ENCODE results near the gene TMEM190. TPM values are rescaled to one million over a fixed set of nuclear protein-coding genes. Genes with fewer than 3 reads are reported as not detected.

TMEM190 gene
- total RNA-seq, 4 donors from 2014 or later, result not detected

GRCh38 chr19:55362174-55362989 lies 14.2 kb upstream of the TMEM190 start:
- no peak for TF ChIP-seq CTCF (IDR thresholded peaks at IDR 0.05)
- TF ChIP-seq POLR2A (IDR thresholded peaks at IDR 0.05), result no peak
- H3K36me3 ChIP-seq, result no peaks in the 10 kb centered on the region
- H3K27ac ChIP-seq, result no peak overlapping the region
- intact Hi-C loops (cut with DNase I), result no loop called here
- no peaks in the 10 kb centered on the region for H3K4me1 ChIP-seq
- H3K9me3 ChIP-seq, result no peaks in the 10 kb centered on the region
- no peak overlapping the region for H3K4me3 ChIP-seq (replicated peaks in 1 of 3)
- no peak for DNase-seq
- no peaks in the 10 kb centered on the region for H3K27me3 ChIP-seq
- WGBS, 2 donors, result 64 to 70% methylated on average over 14 to 30 of the region's 38 CpGs

GRCh38 chr19:55362990-55363716 lies 13.5 kb upstream of the TMEM190 start, which contains the start of gene GARIN5B:
Gene GARIN5B, minus strand, starts transcription at chr19:55363260. Its CDS starts 194 bp downstream, at chr19:55363066.
- intact Hi-C loops (cut with DNase I), result no loop called here
- no peaks in the 10 kb centered on the region for H3K4me1 ChIP-seq
- WGBS, 2 donors, result 58 to 71% methylated on average over 7 to 20 of the region's 27 CpGs

GRCh38 chr19:55365245-55365644 lies 11.4 kb upstream of the TMEM190 start:
- peaks cover 7% of the 10 kb centered on the region for H3K27me3 ChIP-seq
- H3K4me1 ChIP-seq, result peaks cover 0 to 14% of the 10 kb centered on the region in 2 donors
- no peak for TF ChIP-seq CTCF (IDR thresholded peaks at IDR 0.05)
- no peak for DNase-seq
- H3K36me3 ChIP-seq, result no peaks in the 10 kb centered on the region
- no peak overlapping the region for H3K27ac ChIP-seq
- no peaks in the 10 kb centered on the region for H3K9me3 ChIP-seq
- no peak overlapping the region for H3K4me3 ChIP-seq (replicated peaks in 1 of 3)
- 71 to 81% methylated on average over 8 of the region's 8 CpGs for WGBS, 2 donors
- intact Hi-C loops (cut with DNase I), result no loop called here

More at GRCh38 chr19:55362990-55363716, 13.5 kb upstream of the TMEM190 start, which contains the start of gene GARIN5B:
- Histone ChIP-seq H3K27me3 (no peaks in the 10 kb centered on the region), H3K36me3 (no peaks in the 10 kb centered on the region), H3K27ac (no peak within 1 kb of the TSS), H3K4me3 (replicated peaks in 1 of 3) (no peak within 1 kb of the TSS), H3K9me3 (no peaks in the 10 kb centered on the region)
- DNase-seq, result no peak
- no peak for TF ChIP-seq CTCF (IDR thresholded peaks at IDR 0.05)
- no peak for TF ChIP-seq POLR2A (IDR thresholded peaks at IDR 0.05)

DNA sequence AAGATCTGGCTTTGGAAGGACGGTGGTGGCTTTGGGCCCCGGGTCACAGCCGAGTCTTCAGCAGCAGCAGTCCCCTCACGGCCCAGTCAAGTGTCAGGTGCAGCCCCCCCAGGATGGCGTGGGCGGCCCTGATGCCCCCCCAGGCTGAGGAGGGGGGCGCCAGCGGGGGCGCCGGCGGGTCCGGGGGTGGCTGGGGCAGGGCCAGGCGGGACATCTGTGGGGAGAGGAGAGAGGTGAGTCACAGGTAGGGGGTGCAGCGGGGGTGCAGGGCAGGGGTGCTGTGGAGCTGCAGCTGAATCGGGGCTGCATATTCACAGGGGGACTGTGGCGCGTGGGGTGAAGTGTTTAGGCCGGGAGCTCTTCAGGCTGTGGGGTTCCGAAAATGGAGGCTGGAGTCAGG lies 10.7 kb upstream of the TMEM190 start:
- WGBS, 2 donors, result 75 to 83% methylated on average over 8 to 12 of the region's 19 CpGs
- Histone ChIP-seq H3K4me1 (peaks cover 0 to 15% of the 10 kb centered on the region in 2 donors), H3K27ac (no peak overlapping the region), H3K27me3 (peaks cover 11% of the 10 kb centered on the region), H3K4me3 (replicated peaks in 1 of 3) (no peak overlapping the region), H3K36me3 (no peaks in the 10 kb centered on the region), H3K9me3 (no peaks in the 10 kb centered on the region)
- intact Hi-C loops (cut with DNase I), result no loop called here
- no peak for TF ChIP-seq POLR2A (IDR thresholded peaks at IDR 0.05)
- no peak for TF ChIP-seq CTCF (IDR thresholded peaks at IDR 0.05)
- no peak for DNase-seq

DNA sequence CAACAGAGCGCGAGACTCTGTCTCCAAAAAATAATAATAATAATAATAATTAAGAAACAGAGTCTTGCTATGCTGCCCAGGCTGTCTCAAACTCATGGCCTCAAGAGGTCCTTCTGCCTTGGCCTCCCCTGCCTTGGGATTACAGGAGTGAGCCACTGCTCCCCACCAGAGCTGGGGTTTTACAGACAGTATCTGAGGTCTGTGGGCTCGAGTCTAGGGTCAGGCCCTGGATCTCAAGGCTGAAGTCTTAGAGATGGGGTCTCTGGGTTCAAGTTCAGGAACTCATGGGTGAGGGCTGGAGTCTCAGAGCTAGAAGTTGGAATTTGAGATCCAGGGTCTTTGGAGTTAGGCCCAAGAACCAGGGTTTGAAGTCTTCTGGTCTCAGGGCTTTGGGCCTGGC lies 9.8 kb upstream of the TMEM190 start:
- H3K4me1 ChIP-seq, result peaks cover 0 to 15% of the 10 kb centered on the region in 2 donors
- peaks cover 17% of the 10 kb centered on the region for H3K27me3 ChIP-seq
- no peaks in the 10 kb centered on the region for H3K36me3 ChIP-seq
- H3K4me3 ChIP-seq (replicated peaks in 1 of 3), result no peak overlapping the region
- DNase-seq, result no peak
- no peak for TF ChIP-seq CTCF (IDR thresholded peaks at IDR 0.05)
- no peak for TF ChIP-seq POLR2A (IDR thresholded peaks at IDR 0.05)
- WGBS, 2 donors, result 90 to 96% methylated on average over 3 of the region's 3 CpGs
- intact Hi-C loops (cut with DNase I), result no loop called here
- no peak overlapping the region for H3K27ac ChIP-seq
- no peaks in the 10 kb centered on the region for H3K9me3 ChIP-seq
